HG03095 (cell line): ENCODE results near the gene PRR15L.
"Not testable (repeated sequence)": the region's sequence is repeated elsewhere in the genome, so short reads cannot be mapped to it uniquely, and the experiment has no call there.

ENCODE experiments used
- ATAC-seq: cut with Tn5 transposase; IDR thresholded peaks from one replicate; pipeline ENCODE4 v1.9.1; 2021; ENCODE audit warnings: moderate library complexity; ENCODE audit not compliant: unreplicated experiment

Gene PRR15L

GRCh38 chr17:47989159-47989558 lies 31.5 kb upstream of the PRR15L start:
- ATAC-seq: no peak

- not testable (repeated sequence) for ATAC-seq
Measured at GRCh38 chr17:47988445-47988844, 30.8 kb upstream of the PRR15L start.

- no peak for ATAC-seq
Measured at GRCh38 chr17:47987240-47987835, 29.7 kb upstream of the PRR15L start.

GRCh38 chr17:47986520-47986919 lies 28.8 kb upstream of the PRR15L start:
- ATAC-seq: no peak

- no peak for ATAC-seq
Measured at GRCh38 chr17:47983492-47984223, 26.0 kb upstream of the PRR15L start.

GRCh38 chr17:47982645-47983390 lies 25.1 kb upstream of the PRR15L start:
- no peak for ATAC-seq

GRCh38 chr17:47982091-47982617 lies 24.5 kb upstream of the PRR15L start:
- ATAC-seq: no peak

DNA sequence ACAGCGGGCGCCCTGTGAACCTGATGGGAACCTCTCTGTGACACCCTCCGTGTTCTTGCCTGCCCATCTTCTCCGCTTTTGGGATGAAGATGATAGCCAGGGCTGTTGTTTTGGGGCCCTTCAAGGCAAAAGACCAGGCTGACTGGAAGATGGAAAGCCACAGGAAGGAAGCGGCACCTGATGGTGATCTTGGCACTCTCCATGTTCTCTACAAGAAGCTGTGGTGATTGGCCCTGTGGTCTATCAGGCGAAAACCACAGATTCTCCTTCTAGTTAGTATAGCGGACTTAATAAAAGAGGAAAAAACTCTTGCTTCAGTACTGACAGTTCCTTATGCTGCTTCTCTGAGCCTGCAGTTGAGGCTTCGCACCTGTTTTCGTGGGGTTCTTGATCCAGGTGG lies 23.8 kb upstream of the PRR15L start:
- ATAC-seq: no peak

- ATAC-seq: no peak
Measured at GRCh38 chr17:47980541-47980940, 22.9 kb upstream of the PRR15L start.

- no peak for ATAC-seq
Measured at GRCh38 chr17:47978324-47978723, 20.6 kb upstream of the PRR15L start.

DNA sequence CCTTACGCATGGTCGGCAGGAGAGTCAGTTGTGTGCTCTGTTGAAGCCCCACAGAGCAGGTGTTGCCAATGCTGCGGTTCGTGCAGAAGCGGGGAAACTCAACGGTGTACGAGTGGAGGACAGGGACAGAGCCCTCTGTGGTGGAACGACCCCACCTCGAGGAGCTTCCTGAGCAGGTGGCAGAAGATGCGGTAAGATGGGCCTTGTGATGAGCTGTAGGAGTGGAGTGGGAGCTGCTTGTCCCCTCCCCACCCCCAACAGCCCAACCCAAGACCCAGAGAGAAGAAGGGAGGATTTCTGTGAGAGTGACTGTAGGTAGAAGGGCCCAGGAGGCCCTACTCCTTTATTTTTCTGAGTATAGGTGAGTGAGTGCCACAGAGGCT lies 18.1 kb upstream of the PRR15L start:
- ATAC-seq: no peak

- ATAC-seq: no peak
Measured at GRCh38 chr17:47975189-47975822, 17.6 kb upstream of the PRR15L start.

- no peak for ATAC-seq
Measured at GRCh38 chr17:47973541-47973940, 15.9 kb upstream of the PRR15L start.

DNA sequence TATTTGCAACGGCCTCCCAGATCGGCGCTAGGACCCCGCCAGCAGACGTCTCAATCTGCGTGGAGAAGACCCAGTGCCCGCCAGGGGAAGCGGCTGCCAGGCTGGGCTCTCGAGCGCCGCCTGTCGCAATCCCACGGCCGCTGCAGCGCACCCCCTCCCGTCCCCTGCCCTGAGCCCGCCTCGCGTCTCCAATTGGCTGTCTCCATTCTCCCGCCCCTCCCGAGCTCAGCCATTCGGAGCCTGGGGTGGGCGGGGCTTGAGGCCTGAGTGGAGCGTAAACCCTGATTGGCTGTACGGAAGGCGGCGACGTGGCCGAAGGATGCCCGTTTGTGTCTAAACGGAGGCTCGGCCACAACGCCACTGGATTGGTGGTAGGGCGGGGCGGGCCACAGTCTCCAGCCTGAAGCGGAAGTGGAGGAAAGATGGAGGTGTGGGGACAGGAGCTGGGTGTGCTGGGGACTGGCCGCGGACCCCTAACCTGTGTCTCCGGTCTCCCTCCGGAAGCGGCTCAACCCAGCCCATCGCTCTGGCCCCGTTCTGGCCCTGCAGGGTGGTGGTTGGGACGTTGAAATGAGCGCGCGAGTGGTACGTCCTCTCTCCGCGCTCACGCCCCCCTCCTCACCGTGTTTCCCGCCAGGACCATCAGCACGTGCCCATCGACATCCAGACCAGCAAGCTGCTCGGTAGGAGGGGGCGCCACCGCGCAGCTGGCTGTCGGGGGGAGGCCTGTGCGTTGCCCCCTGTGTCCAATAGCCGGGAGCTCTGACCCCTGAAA lies 13.2 kb upstream of the PRR15L start, which contains the start of gene CDK5RAP3:
TSS of gene CDK5RAP3 (plus strand) at position 389 of the 775 bp plus-strand sequence. CDS start at position 423, 34 bp downstream.
- ATAC-seq: peak; percentile 92

DNA sequence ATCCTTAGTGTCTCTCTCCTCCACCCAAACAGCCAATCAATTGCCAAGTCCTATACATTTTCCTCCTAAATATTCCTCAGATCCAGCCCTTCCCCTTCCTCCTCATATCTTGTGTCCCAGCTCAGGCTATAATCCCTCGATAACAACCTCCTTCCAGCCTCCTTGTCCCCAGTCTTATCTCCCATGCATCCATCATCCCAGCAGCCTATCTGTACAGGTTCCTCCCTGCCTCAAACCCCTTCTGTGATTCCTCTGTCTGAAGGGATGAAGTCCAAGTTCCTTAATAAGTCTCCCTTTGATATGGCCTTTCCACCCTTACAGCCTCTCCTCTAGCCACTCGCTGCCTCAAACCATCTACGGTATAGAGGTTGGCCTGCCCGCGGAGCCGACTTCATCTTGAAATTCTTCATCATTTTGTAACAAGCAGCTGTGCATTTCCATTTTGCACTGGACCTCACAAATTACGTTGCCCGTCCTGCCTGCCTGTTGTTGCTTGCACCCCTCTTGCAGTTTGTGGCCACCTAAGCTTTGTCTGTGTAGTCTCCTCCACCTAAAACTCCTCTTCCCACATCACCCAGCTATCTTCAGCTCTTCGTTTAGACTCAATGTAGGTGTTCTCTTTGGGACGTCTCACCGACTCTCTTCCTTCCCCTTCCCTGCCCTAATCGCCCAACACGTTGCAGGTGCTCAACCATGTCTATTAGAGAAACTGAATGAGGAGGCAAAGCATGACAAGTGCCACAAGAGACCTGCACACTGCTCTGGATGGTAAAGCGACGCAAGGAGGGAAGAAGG lies 12.4 kb upstream of the PRR15L start:
- no peak for ATAC-seq

- no peak for ATAC-seq
Measured at GRCh38 chr17:47968836-47969235, 11.2 kb upstream of the PRR15L start.

DNA sequence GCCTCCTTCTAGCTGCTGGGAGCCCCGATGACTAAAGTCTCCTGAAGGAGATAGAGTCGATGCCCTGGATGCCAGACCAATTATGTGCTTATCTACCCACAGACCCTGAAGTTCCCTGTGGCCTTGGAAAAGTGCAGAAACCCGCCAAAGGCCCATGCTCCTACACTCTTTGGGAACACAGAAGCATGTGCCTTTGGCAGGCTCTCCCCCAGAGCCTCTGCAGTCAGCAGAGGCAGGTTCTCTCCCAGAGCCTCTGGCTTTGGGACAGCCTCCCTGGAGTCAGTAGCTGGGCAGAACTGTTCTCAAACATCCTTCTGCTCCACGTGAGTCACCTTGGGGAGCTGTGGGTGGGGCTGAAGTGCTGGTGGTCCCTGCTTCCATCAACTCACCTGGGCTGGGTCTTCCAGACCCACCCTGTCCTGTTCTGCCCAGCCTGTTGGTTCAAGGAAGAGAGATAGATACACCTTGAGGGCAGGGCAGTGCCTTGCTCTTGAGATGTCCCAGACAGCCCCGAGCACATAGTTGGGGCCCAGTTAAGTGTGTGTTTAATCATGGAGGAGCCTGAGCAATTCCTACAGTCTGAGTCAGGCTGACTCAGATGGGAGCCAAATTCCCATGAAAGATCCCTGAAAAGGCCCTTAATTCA lies 10.0 kb upstream of the PRR15L start:
- no peak for ATAC-seq

DNA sequence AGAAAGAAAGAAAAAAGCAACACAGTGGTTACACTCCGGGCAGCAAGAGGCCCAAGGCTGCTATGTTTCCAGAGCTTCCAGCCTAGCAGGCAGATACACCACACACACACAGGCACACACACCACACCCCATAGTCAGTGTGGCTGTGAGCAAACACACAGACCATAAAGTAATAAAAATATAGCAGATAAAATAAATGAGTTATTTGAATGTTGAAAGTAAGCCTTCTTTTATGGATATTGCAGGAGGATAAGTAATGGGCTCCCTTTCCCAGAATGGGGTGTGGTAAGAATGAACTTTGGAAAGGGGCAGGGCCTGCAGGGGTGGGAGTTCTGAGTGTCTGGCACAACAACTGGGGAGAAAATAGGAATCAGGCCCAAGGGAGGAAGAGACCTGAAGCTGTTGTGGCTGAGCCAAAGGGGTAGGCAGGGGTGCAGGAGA lies 8.4 kb upstream of the PRR15L start:
- ATAC-seq: no peak

DNA sequence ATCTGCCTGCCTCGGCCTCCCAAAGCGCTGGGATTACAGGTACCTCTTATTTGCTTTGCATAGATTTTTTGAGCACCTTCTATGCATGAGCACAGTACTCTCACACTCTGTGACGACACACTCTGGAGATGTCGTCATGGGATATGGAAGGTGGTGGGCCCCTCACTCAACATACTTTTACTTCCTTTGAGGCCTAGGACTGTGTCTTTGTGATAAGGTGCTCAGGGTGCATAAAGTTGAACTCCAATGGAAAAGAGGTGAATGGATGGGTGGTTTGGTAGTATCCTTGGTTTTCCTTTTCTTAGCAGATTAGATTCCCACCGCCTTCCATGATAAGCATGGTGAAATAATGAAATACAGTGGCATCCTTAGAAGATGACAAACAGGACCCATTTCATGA lies 7.2 kb upstream of the PRR15L start:
- no peak for ATAC-seq
